GM18505 (cell line): ENCODE measurements around the gene SDSL.

ENCODE experiments used
- ATAC-seq: cut with Tn5 transposase; IDR thresholded peaks from one replicate; pipeline ENCODE4 v1.9.1; 2021; ENCODE audit not compliant: unreplicated experiment
- POLR2A ChIP-seq: IDR thresholded peaks from 4 replicates; pipeline ENCODE4 v1.6.1; 2011; ENCODE audit warnings: borderline replicate concordance; ENCODE audit not compliant: insufficient read depth, insufficient read length; ENCODE audit errors: extremely low read depth

Gene SDSL

GRCh38 chr12:113478351-113479011 is 56.3 kb downstream of the SDSL start:
- TF ChIP-seq POLR2A: no peak
- ATAC-seq: no peak

- no peak for TF ChIP-seq POLR2A
- no peak for ATAC-seq
Observed at GRCh38 chr12:113479216-113479589, 57.0 kb downstream of the SDSL start.

- TF ChIP-seq POLR2A: no peak
Observed at GRCh38 chr12:113479590-113480335, 57.6 kb downstream of the SDSL start.

GRCh38 chr12:113480336-113480971 is 58.3 kb downstream of the SDSL start:
- no peak for TF ChIP-seq POLR2A
- ATAC-seq: no peak

More at GRCh38 chr12:113479590-113480335, 57.6 kb downstream of the SDSL start:
- ATAC-seq: no peak

- ATAC-seq: no peak
- TF ChIP-seq POLR2A: no peak
Observed at GRCh38 chr12:113482334-113482733, 60.2 kb downstream of the SDSL start.

GRCh38 chr12:113485330-113485729 is 63.1 kb downstream of the SDSL start:
- ATAC-seq: no peak
- TF ChIP-seq POLR2A: no peak

GRCh38 chr12:113486722-113487121 is 64.5 kb downstream of the SDSL start:
- ATAC-seq: no peak
- TF ChIP-seq POLR2A: no peak
